Measurements from ENCODE around the gene GPD1L.
"Not testable (repeated sequence)": the region's sequence is repeated elsewhere in the genome, so short reads cannot be mapped to it uniquely, and the experiment has no call there.

The GPD1L gene

GRCh38 chr3:32106132-32106928, at the start of gene GPD1L:
Gene GPD1L (plus strand): TSS chr3:32106620. CDS start chr3:32106712, 92 bp downstream.
- peak; percentile 72 to 84 (median 80) for DNase-seq

- not testable (repeated sequence) for DNase-seq
Observed at GRCh38 chr3:32058465-32058864, 48.0 kb upstream of the GPD1L start.

- no peak for DNase-seq
Observed at GRCh38 chr3:32062950-32063582, 43.4 kb upstream of the GPD1L start.

- DNase-seq: no peak
Observed at GRCh38 chr3:32066686-32067085, 39.7 kb upstream of the GPD1L start.

- DNase-seq: not testable (repeated sequence)
Observed at GRCh38 chr3:32074194-32074593, 32.2 kb upstream of the GPD1L start.

- DNase-seq: no peak
Observed at GRCh38 chr3:32076566-32076965, 29.9 kb upstream of the GPD1L start.

GRCh38 chr3:32077260-32078084, 28.9 kb upstream of the GPD1L start:
- DNase-seq: no peak

GRCh38 chr3:32078085-32078634, 28.3 kb upstream of the GPD1L start:
- DNase-seq: no peak

GRCh38 chr3:32078864-32079263, 27.6 kb upstream of the GPD1L start:
- no peak for DNase-seq

GRCh38 chr3:32082721-32083120, 23.7 kb upstream of the GPD1L start:
- no peak for DNase-seq

GRCh38 chr3:32083702-32084270, 22.6 kb upstream of the GPD1L start:
- no peak for DNase-seq

- no peak for DNase-seq
Observed at GRCh38 chr3:32084870-32085269, 21.6 kb upstream of the GPD1L start.

- no peak for DNase-seq
Observed at GRCh38 chr3:32086464-32086863, 20.0 kb upstream of the GPD1L start.

- no peak for DNase-seq
Observed at GRCh38 chr3:32089476-32089875, 16.9 kb upstream of the GPD1L start.

GRCh38 chr3:32093204-32093603, 13.2 kb upstream of the GPD1L start:
- no peak for DNase-seq

GRCh38 chr3:32095431-32095830, 11.0 kb upstream of the GPD1L start:
- DNase-seq: no peak

GRCh38 chr3:32097768-32098167, 8.7 kb upstream of the GPD1L start:
- no peak for DNase-seq

- no peak for DNase-seq
Observed at GRCh38 chr3:32098528-32098927, 7.9 kb upstream of the GPD1L start.

- DNase-seq: no peak
Observed at GRCh38 chr3:32100465-32100864, 6.0 kb upstream of the GPD1L start.

GRCh38 chr3:32102289-32102688, 4.1 kb upstream of the GPD1L start:
- no peak for DNase-seq

GRCh38 chr3:32104492-32104891, 1.9 kb upstream of the GPD1L start:
- DNase-seq: no peak

GRCh38 chr3:32105291-32106131, 909 bp upstream of the GPD1L start:
- DNase-seq: no peak
